Measurements from ENCODE around the gene EED. TPM values are rescaled to one million over a fixed set of nuclear protein-coding genes. Genes with fewer than 3 reads are reported as not detected.

Gene EED
- total RNA-seq, 1 experiment from 2014 or later = 25.2 TPM

GRCh38 chr11:86255896-86256295 lies 11.3 kb downstream of the EED start (continued):
- TF ChIP-seq YY1 (IDR thresholded peaks at IDR 0.05; ENCODE audit: extremely low read depth, insufficient replicate concordance, low read depth, low read length) (no peak), ZNF274 (IDR thresholded peaks at IDR 0.05; ENCODE audit: low read depth, low read length) (no peak), JUND (IDR thresholded peaks at IDR 0.05) (no peak), TCF7L2 (IDR thresholded peaks at IDR 0.05; ENCODE audit: borderline replicate concordance, extremely low read depth, insufficient read depth, insufficient read length) (no peak), POLR2A (IDR thresholded peaks at IDR 0.05; ENCODE audit: borderline replicate concordance, extremely low read depth, insufficient read depth, insufficient read length) (no peak), MAX (IDR thresholded peaks at IDR 0.05) (no peak), SRF (IDR thresholded peaks at IDR 0.05; ENCODE audit: low read depth) (no peak), CBX3 (IDR thresholded peaks at IDR 0.05; ENCODE audit: low read depth) (no peak), FOSL1 (IDR thresholded peaks at IDR 0.05; ENCODE audit: low read depth) (no peak), EZH2phosphoT487 (IDR thresholded peaks at IDR 0.05; ENCODE audit: borderline replicate concordance) (no peak)

GRCh38 chr11:86256608-86257007 lies 12.1 kb downstream of the EED start:
- intact Hi-C loops (cut with micrococcal nuclease) = no loop called here
- no TSS peak for BruUV-seq (replicated peaks)
- ATAC-seq (no peak), DNase-seq (ENCODE audit: low read depth, low spot score) (no peak)
- Histone ChIP-seq H3K4me1 (ENCODE audit: control insufficient read depth in 1 of 2, insufficient read depth in 2 of 2, low read length in 2 of 2) (no peaks in the 10 kb centered on the region), H3K4me3 (replicated peaks in 1 of 2; ENCODE audit: low read depth in 1 of 2, low read length in 2 of 2) (no peak overlapping the region), H3K9me2 (ENCODE audit: insufficient read depth) (no peaks in the 10 kb centered on the region), H3K9me3 (ENCODE audit: control insufficient read depth in 1 of 2, insufficient read depth in 1 of 2, low read depth in 1 of 2, low read length in 2 of 2) (no peaks in the 10 kb centered on the region), H3K79me2 (ENCODE audit: insufficient read depth, low read length) (peaks cover 62% of the 10 kb centered on the region), H4K20me1 (ENCODE audit: insufficient read depth) (peaks cover 7% of the 10 kb centered on the region; the same call in 1 of the 2 replicates), H3K27me3 (ENCODE audit: insufficient read depth, low read length) (no peaks in the 10 kb centered on the region), H3K9ac (ENCODE audit: low read length) (no peak overlapping the region), H3K36me3 (ENCODE audit: control insufficient read depth in 1 of 2, insufficient read depth in 2 of 2, low read length in 2 of 2) (peaks cover 0 to 8% of the 10 kb centered on the region in 2 experiments; a peak in 1 of 4 replicates), H2AFZ (ENCODE audit: low read depth, low read length, poor library complexity, severe bottlenecking) (no peak overlapping the region), H3K4me2 (ENCODE audit: low read length) (no peak overlapping the region), H3K27ac (ENCODE audit: low read depth, low read length) (no peak overlapping the region)
- TF ChIP-seq POLR2A (IDR thresholded peaks at IDR 0.05; ENCODE audit: borderline replicate concordance, extremely low read depth, insufficient read depth, insufficient read length) = no peak
- no peak for TF ChIP-seq ZNF274 (IDR thresholded peaks at IDR 0.05; ENCODE audit: low read depth, low read length)
- no peak for TF ChIP-seq ZBTB33 (IDR thresholded peaks at IDR 0.05; ENCODE audit: extremely low read depth, insufficient replicate concordance, low read length)
- no peak for TF ChIP-seq ZFX (IDR thresholded peaks at IDR 0.05)
- TF ChIP-seq EZH2 (IDR thresholded peaks at IDR 0.05) = no peak
- no peak for TF ChIP-seq CEBPB (IDR thresholded peaks at IDR 0.05; ENCODE audit: low read depth)
- TF ChIP-seq SRF (IDR thresholded peaks at IDR 0.05; ENCODE audit: low read depth) = no peak
- no peak for TF ChIP-seq REST (IDR thresholded peaks at IDR 0.05; ENCODE audit: low read depth)
- TF ChIP-seq RAD21 (IDR thresholded peaks at IDR 0.05; ENCODE audit: low read depth) = no peak
- TF ChIP-seq JUND (IDR thresholded peaks at IDR 0.05) = no peak
- TF ChIP-seq EGR1 (IDR thresholded peaks at IDR 0.05; ENCODE audit: low read depth) = no peak
- no peak for TF ChIP-seq TCF7L2 (IDR thresholded peaks at IDR 0.05; ENCODE audit: borderline replicate concordance, extremely low read depth, insufficient read depth, insufficient read length)
- no peak for TF ChIP-seq ELF1 (IDR thresholded peaks at IDR 0.05; ENCODE audit: borderline replicate concordance, low read depth)
- TF ChIP-seq MAX (IDR thresholded peaks at IDR 0.05) = no peak
- POLR2A ChIA-PET = no interaction called here
- RAD21 ChIA-PET (ENCODE audit: low non-redundant PET in 1 of 2, low total read pairs in 2 of 2, uncharacterized antibody in 2 of 2, unreplicated experiment in 2 of 2) = no interaction called here
- CTCF ChIA-PET = no interaction called here

All from HCT116 (cell line).